Activated CD8-positive, alpha-beta T cell treated with anti-CD3 and anti-CD28 coated beads for 36 hours (primary cell): Measurements from ENCODE around the gene KRT14. TPM values are rescaled to one million over a fixed set of nuclear protein-coding genes. Genes with fewer than 3 reads are reported as not detected.

Source experiments
- ATAC-seq: fragments of 200-7000 bp; cut with Tn5 transposase; one replicate; pipeline ENCODE4 v1.10.0; 2021; ENCODE audit warnings: mild to moderate bottlenecking, moderate library complexity
- CTCF ChIA-PET: fragments of 350-600 bp; sonication (Branson Sonifier 250); formaldehyde crosslinking; loops from one replicate; lab custom pipeline; 2021; ENCODE audit warnings: antibody characterized with exemption; lab: Charles Lee
- POLR2A ChIA-PET: fragments of 350-600 bp; sonication (Branson Sonifier 250); formaldehyde crosslinking; loops from one replicate; lab custom pipeline; 2021; ENCODE audit warnings: antibody characterized with exemption; lab: Charles Lee
- DNase-seq: peaks from one replicate; pipeline ENCODE4 v3.0.0-alpha.2; 2020
- H3K27ac Mint-ChIP-seq: one replicate; pipeline ENCODE4 v1.8.0; 2021; ENCODE audit warnings: mild to moderate bottlenecking, mixed read lengths
- H3K27me3 Mint-ChIP-seq: one replicate; pipeline ENCODE4 v1.8.0; 2021; ENCODE audit warnings: mixed read lengths
- H3K36me3 Mint-ChIP-seq: one replicate; pipeline ENCODE4 v1.8.0; 2021; ENCODE audit warnings: low read depth, mixed read lengths
- H3K4me1 Mint-ChIP-seq: one replicate; pipeline ENCODE4 v1.8.0; 2021; ENCODE audit warnings: low read depth, mixed read lengths
- H3K4me3 Mint-ChIP-seq: one replicate; pipeline ENCODE4 v1.8.0; 2021; ENCODE audit warnings: mild to moderate bottlenecking, moderate library complexity, mixed read lengths
- H3K9me3 Mint-ChIP-seq: one replicate; pipeline ENCODE4 v1.8.0; 2021; ENCODE audit warnings: mixed read lengths
- intact Hi-C: fragments of 100-400 bp; cut with micrococcal nuclease; formaldehyde crosslinking; loops from one replicate; pipeline ENCODE4 v1.10.0; 2022
- total RNA-seq, 2 experiments: library from RNA; stranded (reverse); gene quantifications; one replicate each; pipeline ENCODE4 v1.2.3, GENCODE V29; 2021
- TF ChIP-seq, protein P1 (sequence below): fragments of 200-600 bp; IDR thresholded peaks from one replicate; pipeline ENCODE4 v1.8.0; 2022; ENCODE audit warnings: antibody characterized with exemption, mild to moderate bottlenecking

The KRT14 gene
- total RNA-seq, 2 experiments from 2014 or later: not detected

DNA sequence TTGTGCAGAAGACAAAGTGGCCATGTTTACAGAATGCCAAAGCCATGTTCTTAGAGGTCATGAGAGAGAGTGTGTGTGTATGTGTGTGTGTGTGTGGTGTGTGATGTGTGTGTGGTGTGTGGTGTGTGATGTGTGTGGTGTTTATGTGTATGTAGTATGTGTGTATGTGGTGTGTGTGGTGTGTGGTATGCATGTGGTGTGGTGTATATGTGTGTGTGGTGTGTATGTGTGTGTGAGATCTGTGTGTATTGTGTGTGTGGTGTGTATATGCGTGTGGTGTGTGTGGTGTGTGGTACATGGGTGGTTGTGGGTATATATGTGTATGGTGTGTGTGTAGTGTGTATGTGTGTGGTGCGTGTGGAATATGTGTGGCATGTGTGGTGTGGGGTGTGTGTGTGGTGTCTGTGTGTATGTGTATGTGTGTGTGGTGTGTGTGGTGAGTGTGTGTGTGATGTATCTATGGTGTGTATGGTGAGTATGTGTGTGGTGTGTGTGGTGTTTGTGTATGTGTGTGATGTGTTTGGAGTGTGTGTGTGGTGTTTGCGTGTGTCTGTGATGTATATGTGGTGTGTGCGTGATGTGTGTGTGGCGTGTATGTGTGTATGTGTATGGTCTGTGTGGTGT lies 45.9 kb upstream of the KRT14 start:
- TF ChIP-seq, protein P1, sequence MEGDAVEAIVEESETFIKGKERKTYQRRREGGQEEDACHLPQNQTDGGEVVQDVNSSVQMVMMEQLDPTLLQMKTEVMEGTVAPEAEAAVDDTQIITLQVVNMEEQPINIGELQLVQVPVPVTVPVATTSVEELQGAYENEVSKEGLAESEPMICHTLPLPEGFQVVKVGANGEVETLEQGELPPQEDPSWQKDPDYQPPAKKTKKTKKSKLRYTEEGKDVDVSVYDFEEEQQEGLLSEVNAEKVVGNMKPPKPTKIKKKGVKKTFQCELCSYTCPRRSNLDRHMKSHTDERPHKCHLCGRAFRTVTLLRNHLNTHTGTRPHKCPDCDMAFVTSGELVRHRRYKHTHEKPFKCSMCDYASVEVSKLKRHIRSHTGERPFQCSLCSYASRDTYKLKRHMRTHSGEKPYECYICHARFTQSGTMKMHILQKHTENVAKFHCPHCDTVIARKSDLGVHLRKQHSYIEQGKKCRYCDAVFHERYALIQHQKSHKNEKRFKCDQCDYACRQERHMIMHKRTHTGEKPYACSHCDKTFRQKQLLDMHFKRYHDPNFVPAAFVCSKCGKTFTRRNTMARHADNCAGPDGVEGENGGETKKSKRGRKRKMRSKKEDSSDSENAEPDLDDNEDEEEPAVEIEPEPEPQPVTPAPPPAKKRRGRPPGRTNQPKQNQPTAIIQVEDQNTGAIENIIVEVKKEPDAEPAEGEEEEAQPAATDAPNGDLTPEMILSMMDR: no peak
- H3K27me3 Mint-ChIP-seq: no peaks in the 10 kb centered on the region

GRCh38 chr17:41631898-41632285 lies 45.2 kb upstream of the KRT14 start:
- ATAC-seq: no peak
- no peak overlapping the region for H3K27ac Mint-ChIP-seq
- H3K4me3 Mint-ChIP-seq: no peak overlapping the region
- ChIA-PET CTCF (interaction anchor here (1.8 to 2.3 kb wide), 2 partner anchors 17 to 31 kb away, joined by 5 to 8 read pairs; no protein-coding TSS in a partner anchor), POLR2A (no interaction called here)
- intact Hi-C loops: loop anchor here (10.0 kb wide), 1 partner anchor 727 kb away; no protein-coding TSS in a partner anchor
- H3K4me1 Mint-ChIP-seq: no peaks in the 10 kb centered on the region
- H3K27me3 Mint-ChIP-seq: no peaks in the 10 kb centered on the region
- DNase-seq: no peak
- TF ChIP-seq, protein P1: no peak
- no peaks in the 10 kb centered on the region for H3K36me3 Mint-ChIP-seq
- H3K9me3 Mint-ChIP-seq: no peaks in the 10 kb centered on the region

More for the DNA sequence above, 45.9 kb upstream of the KRT14 start:
- Mint-ChIP-seq H3K27ac (no peak overlapping the region), H3K4me1 (no peaks in the 10 kb centered on the region), H3K4me3 (no peak overlapping the region), H3K9me3 (no peaks in the 10 kb centered on the region), H3K36me3 (no peaks in the 10 kb centered on the region)
- no peak for ATAC-seq
- no peak for DNase-seq
- intact Hi-C loops: loop anchor here (10.0 kb wide), 1 partner anchor 728 kb away; no protein-coding TSS in a partner anchor
- POLR2A ChIA-PET: no interaction called here
- CTCF ChIA-PET: no interaction called here

GRCh38 chr17:41631025-41631897 lies 44.6 kb upstream of the KRT14 start:
- ATAC-seq: no peak
- no peaks in the 10 kb centered on the region for H3K36me3 Mint-ChIP-seq
- no peak overlapping the region for H3K4me3 Mint-ChIP-seq
- ChIA-PET POLR2A (no interaction called here), CTCF (interaction anchor here (1.8 to 2.3 kb wide), 2 partner anchors 17 to 32 kb away, joined by 5 to 8 read pairs; no protein-coding TSS in a partner anchor)
- H3K27me3 Mint-ChIP-seq: no peaks in the 10 kb centered on the region
- no peaks in the 10 kb centered on the region for H3K9me3 Mint-ChIP-seq
- H3K27ac Mint-ChIP-seq: no peak overlapping the region
- TF ChIP-seq, protein P1: no peak
- DNase-seq: no peak
- intact Hi-C loops: loop anchor here (10.0 kb wide), 1 partner anchor 726 kb away; no protein-coding TSS in a partner anchor
- no peaks in the 10 kb centered on the region for H3K4me1 Mint-ChIP-seq

- POLR2A ChIA-PET: interaction anchor here (0.6 kb wide), 1 partner anchor 892 kb away, joined by 3 read pairs; no protein-coding TSS in a partner anchor
- CTCF ChIA-PET: interaction anchor here (0.8 to 2.3 kb wide), 3 partner anchors 19 to 33 kb away, joined by 3 to 8 read pairs (median 5); no protein-coding TSS in a partner anchor
- ATAC-seq: no peak
These were observed 43.4 kb upstream of the KRT14 start for GRCh38 chr17:41629826-41630670.

More at GRCh38 chr17:41629826-41630670, 43.4 kb upstream of the KRT14 start:
- intact Hi-C loops: loop anchor here (10.0 kb wide), 1 partner anchor 725 kb away; no protein-coding TSS in a partner anchor
- no peaks in the 10 kb centered on the region for H3K27me3 Mint-ChIP-seq
- no peaks in the 10 kb centered on the region for H3K4me1 Mint-ChIP-seq
- H3K4me3 Mint-ChIP-seq: no peak overlapping the region
- H3K27ac Mint-ChIP-seq: no peak overlapping the region
- no peaks in the 10 kb centered on the region for H3K9me3 Mint-ChIP-seq
- no peak for DNase-seq
- TF ChIP-seq, protein P1: no peak
- H3K36me3 Mint-ChIP-seq: no peaks in the 10 kb centered on the region
